A549 (cell line): ENCODE data around the gene SBNO2. TPM values are rescaled to one million over a fixed set of nuclear protein-coding genes. Genes with fewer than 3 reads are reported as not detected.

Experiments used
- ATAC-seq, 2 experiments: fragments of 200-7000 bp in 1 of 2; fragments of >200 bp in 1 of 2; cut with Nextera tagmentation in 1 of 2; cut with Tn5 transposase in 1 of 2; 3 replicates each; pipeline versions ENCODE4 v1.8.0 to v1.9.1; 2018 to 2020; ENCODE audit warnings: mild to moderate bottlenecking in 1 of 2, moderate library complexity in 1 of 2
- CTCF ChIA-PET: fragments of 300-600 bp; sonication (Branson Sonifier 250); formaldehyde crosslinking; extraction: SDS; loops from one replicate; lab custom pipeline; 2021; ENCODE audit warnings: antibody characterized with exemption, inconsistent platforms; lab: Yijun Ruan, JAX
- POLR2A ChIA-PET: fragments of 350-600 bp; formaldehyde crosslinking; extraction: SDS; loops from one replicate; lab custom pipeline; 2021; ENCODE audit warnings: antibody characterized with exemption, inconsistent platforms; lab: Yijun Ruan, JAX
- DNase-seq, 2 experiments: peaks; one replicate each; pipeline versions ENCODE4 v3.0.0 to v3.0.0-alpha.2; 2011 to 2016; ENCODE audit warnings: low read depth in 1 of 2, low spot score in 1 of 2
- FAIRE-seq: peaks from 2 replicates; lab custom pipeline; 2011; peaks lifted over from hg19 to GRCh38; lab: Jason Lieb, UNC
- H3K27ac ChIP-seq, 2 experiments: fragments of >200 bp; sonication (Bioruptor Twin); formaldehyde crosslinking; 3 replicates each; pipeline ENCODE4 v1.5.1; 2016 to 2017
- H3K4me1 ChIP-seq: fragments of >200 bp; sonication (Bioruptor Twin); formaldehyde crosslinking; 3 replicates; pipeline ENCODE4 v1.6.1; 2016
- H3K4me2 ChIP-seq: fragments of >200 bp; sonication (Bioruptor Twin); formaldehyde crosslinking; 3 replicates; pipeline ENCODE4 v1.6.1; 2016
- H3K4me3 ChIP-seq: fragments of >200 bp; sonication (Bioruptor Twin); formaldehyde crosslinking; 3 replicates; pipeline ENCODE4 v1.5.1; 2016
- H3K9me3 ChIP-seq: fragments of >200 bp; sonication (Bioruptor Twin); formaldehyde crosslinking; 3 replicates; pipeline ENCODE4 v1.6.1; 2016
- BHLHE40 ChIP-seq: IDR thresholded peaks from 2 replicates; pipeline ENCODE4 v1.6.1; 2012; ENCODE audit warnings: low read depth, low read length, inconsistent platforms
- CBX2 ChIP-seq: fragments of 200-600 bp; sonication (generic); IDR thresholded peaks from 2 replicates; pipeline ENCODE4 v1.6.1; 2016; ENCODE audit warnings: low read depth, mild to moderate bottlenecking, borderline replicate concordance
- CTCF ChIP-seq: fragments of >200 bp; sonication (Bioruptor Twin); formaldehyde crosslinking; IDR thresholded peaks from 3 replicates; pipeline ENCODE4 v1.5.1; 2016
- EP300 ChIP-seq, 2 experiments: fragments of >200 bp; sonication (Bioruptor Twin); formaldehyde crosslinking; IDR thresholded peaks; 2 replicates in 1 of 2; 3 replicates in 1 of 2; pipeline ENCODE4 v1.6.1; 2016 to 2017
- FOSL2 ChIP-seq, 2 experiments: fragments of 450-650 bp in 1 of 2; fragments of >200 bp in 1 of 2; sonication (Bioruptor Twin) in 1 of 2; formaldehyde crosslinking; IDR thresholded peaks; 2 replicates each; pipeline versions ENCODE4 v1.5.0 to v1.6.1; 2016 to 2020; ENCODE audit warnings: mild to moderate bottlenecking in 1 of 2, moderate library complexity in 1 of 2
- HMGXB4 ChIP-seq: fragments of 250-450 bp; sonication (Bioruptor Pico); IDR thresholded peaks from 2 replicates; pipeline ENCODE4 v1.5.0; 2021; ENCODE audit warnings: mild to moderate bottlenecking, moderate library complexity, borderline replicate concordance
- HOXA7 ChIP-seq: fragments of 250-450 bp; sonication (Bioruptor Pico); IDR thresholded peaks from 2 replicates; pipeline ENCODE4 v1.5.0; 2020; ENCODE audit warnings: mild to moderate bottlenecking, moderate library complexity
- HOXB13 ChIP-seq: fragments of 250-450 bp; sonication (Bioruptor Pico); IDR thresholded peaks from 2 replicates; pipeline ENCODE4 v1.5.0; 2020; ENCODE audit warnings: low read depth, mild to moderate bottlenecking, moderate library complexity
- HOXB5 ChIP-seq: fragments of 250-450 bp; sonication (Bioruptor Pico); IDR thresholded peaks from 2 replicates; pipeline ENCODE4 v1.5.0; 2020; ENCODE audit warnings: mild to moderate bottlenecking, moderate library complexity
- JUNB ChIP-seq: fragments of >200 bp; sonication (Bioruptor Twin); formaldehyde crosslinking; IDR thresholded peaks from 2 replicates; pipeline ENCODE4 v1.6.1; 2016
- KDM5A ChIP-seq: fragments of 200-600 bp; sonication (generic); IDR thresholded peaks from 2 replicates; pipeline ENCODE4 v1.6.1; 2016; ENCODE audit warnings: antibody characterized with exemption, mild to moderate bottlenecking
- NPAS2 ChIP-seq: fragments of 250-450 bp; sonication (Bioruptor Pico); IDR thresholded peaks from 2 replicates; pipeline ENCODE4 v1.8.0; 2022; ENCODE audit warnings: mild to moderate bottlenecking, moderate library complexity, borderline replicate concordance
- NR3C1 ChIP-seq: fragments of >200 bp; sonication (Bioruptor Twin); formaldehyde crosslinking; IDR thresholded peaks from 3 replicates; pipeline ENCODE4 v1.6.1; 2017
- PBX3 ChIP-seq: IDR thresholded peaks from 2 replicates; pipeline ENCODE4 v1.6.1; 2012
- POLR2AphosphoS2 ChIP-seq: conservative IDR thresholded peaks from 2 replicates; pipeline ENCODE4 v1.6.1; 2012; ENCODE audit warnings: low read length, improper control_type of control experiment, inconsistent platforms
- RCOR1 ChIP-seq: fragments of 150-350 bp; IDR thresholded peaks from 2 replicates; pipeline ENCODE4 v1.6.1; 2014; ENCODE audit warnings: antibody characterized with exemption, low read length, low read depth
- RFX5 ChIP-seq: fragments of 450-650 bp; IDR thresholded peaks from 2 replicates; pipeline ENCODE4 v1.7.1; 2014; ENCODE audit warnings: antibody characterized with exemption, mild to moderate bottlenecking, moderate library complexity
- TP53 ChIP-seq: fragments of 250-450 bp; sonication (Bioruptor Pico); IDR thresholded peaks from 2 replicates; pipeline ENCODE4 v1.5.0; 2021; ENCODE audit warnings: mild to moderate bottlenecking, moderate library complexity
- USF2 ChIP-seq: fragments of 450-650 bp; IDR thresholded peaks from 2 replicates; pipeline ENCODE4 v1.6.1; 2014; ENCODE audit warnings: antibody characterized with exemption
- ZSCAN20 ChIP-seq: fragments of 250-450 bp; sonication (Bioruptor Pico); IDR thresholded peaks from 2 replicates; pipeline ENCODE4 v1.8.0; 2022; ENCODE audit warnings: mild to moderate bottlenecking, moderate library complexity
- WGBS: methylation state at CpG from one replicate; pipeline ENCODE4 v1.1.6; 2017; ENCODE audit errors: missing lambda C conversion rate; 5-methylcytosine and 5-hydroxymethylcytosine counted together
- polyA plus RNA-seq, 4 experiments: library from polyadenylated mRNA; depleted of rRNA in 3 of 4; stranded (reverse); fragments of >200 nt; fragmentation: RNase III in 1 of 4; extraction: RNeasy Plus Mini Kit Qiagen cat#74134 plus additional on column Dnase treatment in 1 of 4; gene quantifications; 2 replicates in 3 of 4; 3 replicates in 1 of 4; pipeline ENCODE4 v1.2.3, GENCODE V29; 2011 to 2017

Gene SBNO2
- polyA plus RNA-seq, 2 of the 4 experiments (the other 2 are of a cell fraction) = 6.8 to 27.0 TPM

GRCh38 chr19:1063909-1064660 is 110.0 kb downstream of the SBNO2 start:
- FAIRE-seq (no peak), DNase-seq (no peak)
- H3K27ac ChIP-seq = no peak overlapping the region; a peak in 1 of 6 replicates

GRCh38 chr19:1063030-1063908 is 110.8 kb downstream of the SBNO2 start:
- peak in 1 of 2 experiments; percentile 31; a peak in 1 of 6 replicates for ATAC-seq
- 92% methylated on average over 4 of the region's 37 CpGs for WGBS
- Histone ChIP-seq H3K4me3 (no peak overlapping the region), H3K9me3 (no peaks in the 10 kb centered on the region), H3K27ac (no peak overlapping the region), H3K4me2 (no peak overlapping the region), H3K4me1 (peaks cover 33% of the 10 kb centered on the region)
- DNase-seq = peak in 1 of 2 experiments; percentile 77
- no peak for FAIRE-seq
- TF ChIP-seq KDM5A = no peak
- no peak for TF ChIP-seq HOXB13 (CRISPR knock-in tag)
- TF ChIP-seq HMGXB4 (CRISPR knock-in tag) = no peak
- no peak for TF ChIP-seq POLR2AphosphoS2
- TF ChIP-seq NPAS2 (CRISPR knock-in tag) = no peak
- TF ChIP-seq EP300 (IDR thresholded peaks at IDR 0.05) = no peak
- no peak for TF ChIP-seq JUNB
- no peak for TF ChIP-seq RCOR1
- no peak for TF ChIP-seq NR3C1
- no peak for TF ChIP-seq CBX2
- no peak for TF ChIP-seq HOXA7 (CRISPR knock-in tag)
- TF ChIP-seq FOSL2 (IDR thresholded peaks at IDR 0.05) = no peak
- no peak for TF ChIP-seq FOSL2 (CRISPR knock-in tag; IDR thresholded peaks at IDR 0.05)
- TF ChIP-seq PBX3 = no peak
- no peak for TF ChIP-seq USF2
- TF ChIP-seq, all 56 proteins: peak for 0
- ChIA-PET CTCF (no interaction called here), POLR2A (no interaction called here)

More at GRCh38 chr19:1063909-1064660, 110.0 kb downstream of the SBNO2 start:
- H3K4me3 ChIP-seq = no peak overlapping the region
- TF ChIP-seq HOXB13 (CRISPR knock-in tag) (no peak), BHLHE40 (no peak), RFX5 (no peak), HOXB5 (CRISPR knock-in tag) (no peak), CTCF (no peak), ZSCAN20 (no peak), TP53 (CRISPR knock-in tag) (no peak)
- TF ChIP-seq, all 56 proteins: peak for 0
- peaks cover 33% of the 10 kb centered on the region for H3K4me1 ChIP-seq
- no peaks in the 10 kb centered on the region for H3K9me3 ChIP-seq
- 93% methylated on average over 36 of the region's 37 CpGs for WGBS
- no peak for ATAC-seq
- POLR2A ChIA-PET = interaction anchor here (1.0 to 1.9 kb wide), 2 partner anchors 8 to 10 kb away, joined by 3 to 8 read pairs; no protein-coding TSS in a partner anchor
- peak overlapping the region; percentile 93 for H3K4me2 ChIP-seq
- CTCF ChIA-PET = interaction anchor here (0.7 to 2.7 kb wide), 12 partner anchors 7 to 66 kb away, joined by 3 to 18 read pairs (median 5); no protein-coding TSS in a partner anchor
